Measurements from ENCODE around the gene RTCB.

Gene RTCB

DNA sequence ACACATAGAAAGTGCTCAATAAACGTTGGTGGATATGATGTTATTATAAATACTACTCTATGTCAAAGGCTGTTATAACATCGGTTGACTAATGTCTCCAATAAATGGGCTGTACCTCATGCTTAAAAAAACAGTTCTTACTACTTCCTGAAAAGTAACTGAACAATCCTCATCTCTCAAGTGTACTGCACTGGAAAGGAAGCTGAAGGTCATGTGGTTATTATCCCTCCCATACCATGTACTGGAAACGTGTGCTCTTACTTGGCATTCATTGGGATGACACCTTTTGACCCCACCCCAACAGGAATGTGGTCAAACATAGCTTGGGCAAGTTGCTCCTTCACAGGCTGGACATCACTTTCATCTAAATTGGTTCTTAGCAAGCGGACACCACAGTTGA lies 10.6 kb downstream of the RTCB start:
- TF ChIP-seq EZH2phosphoT487 (IDR thresholded peaks at IDR 0.05; ENCODE audit: low read depth) (no peak), CTCF (IDR thresholded peaks at IDR 0.05; ENCODE audit: low read depth, low read length) (no peak)
- peaks cover 86% of the 10 kb centered on the region for H3K36me3 ChIP-seq (replicated peaks; ENCODE audit: low read depth, low read length)
- peaks cover 24% of the 10 kb centered on the region for H3K79me2 ChIP-seq (ENCODE audit: low read length)
- 0 out of 2 replicates have a peak, but pooled peaks cover 1% of the 10 kb centered on the region for H3K9me3 ChIP-seq (ENCODE audit: insufficient read depth, low read length)
- no peak overlapping the region for H3K9ac ChIP-seq (ENCODE audit: low read length)
- H3K4me1 ChIP-seq (ENCODE audit: low read length), result peaks cover 2% of the 10 kb centered on the region
- H3K4me2 ChIP-seq (ENCODE audit: low read length), result no peak overlapping the region
- H3K4me3 ChIP-seq (ENCODE audit: low read length), result no peak overlapping the region
- H2AFZ ChIP-seq (ENCODE audit: low read depth, low read length), result no peak overlapping the region
- H3K27ac ChIP-seq (ENCODE audit: low read length), result no peak overlapping the region
- no peaks in the 10 kb centered on the region for H4K20me1 ChIP-seq (ENCODE audit: insufficient read depth, low read length)
- no peaks in the 10 kb centered on the region for H3K27me3 ChIP-seq (ENCODE audit: low read depth, low read length)

- H3K4me2 ChIP-seq (ENCODE audit: low read length), result no peak overlapping the region
- H3K79me2 ChIP-seq (ENCODE audit: low read length), result peaks cover 2% of the 10 kb centered on the region; the same call in 1 of the 2 replicates
- no peaks in the 10 kb centered on the region for H3K27me3 ChIP-seq (ENCODE audit: low read depth, low read length)
- no peak overlapping the region for H3K27ac ChIP-seq (ENCODE audit: low read length)
- H3K9ac ChIP-seq (ENCODE audit: low read length), result no peak overlapping the region
- H3K36me3 ChIP-seq (replicated peaks; ENCODE audit: low read depth, low read length), result peaks cover 85% of the 10 kb centered on the region
- H3K4me3 ChIP-seq (ENCODE audit: low read length), result no peak overlapping the region
- no peak overlapping the region for H2AFZ ChIP-seq (ENCODE audit: low read depth, low read length)
- H3K4me1 ChIP-seq (ENCODE audit: low read length), result no peaks in the 10 kb centered on the region
- H4K20me1 ChIP-seq (ENCODE audit: insufficient read depth, low read length), result no peaks in the 10 kb centered on the region
- no peaks in the 10 kb centered on the region for H3K9me3 ChIP-seq (ENCODE audit: insufficient read depth, low read length)
- TF ChIP-seq CTCF (IDR thresholded peaks at IDR 0.05; ENCODE audit: low read depth, low read length) (no peak), EZH2phosphoT487 (IDR thresholded peaks at IDR 0.05; ENCODE audit: low read depth) (no peak)
These were observed 15.3 kb downstream of the RTCB start for GRCh38 chr22:32396746-32397145.

- Histone ChIP-seq H2AFZ (ENCODE audit: low read depth, low read length) (no peak overlapping the region), H3K9ac (ENCODE audit: low read length) (no peak overlapping the region), H3K4me3 (ENCODE audit: low read length) (no peak overlapping the region), H3K27me3 (ENCODE audit: low read depth, low read length) (no peaks in the 10 kb centered on the region), H3K9me3 (ENCODE audit: insufficient read depth, low read length) (no peaks in the 10 kb centered on the region), H3K27ac (ENCODE audit: low read length) (no peak overlapping the region), H4K20me1 (ENCODE audit: insufficient read depth, low read length) (no peaks in the 10 kb centered on the region), H3K36me3 (replicated peaks; ENCODE audit: low read depth, low read length) (peaks cover 81% of the 10 kb centered on the region), H3K4me2 (ENCODE audit: low read length) (no peak overlapping the region), H3K79me2 (ENCODE audit: low read length) (no peaks in the 10 kb centered on the region), H3K4me1 (ENCODE audit: low read length) (no peaks in the 10 kb centered on the region)
- TF ChIP-seq CTCF (IDR thresholded peaks at IDR 0.05; ENCODE audit: low read depth, low read length) (no peak), EZH2phosphoT487 (IDR thresholded peaks at IDR 0.05; ENCODE audit: low read depth) (no peak)
These were observed 15.8 kb downstream of the RTCB start for GRCh38 chr22:32396255-32396654.

- no peak overlapping the region for H3K9ac ChIP-seq (ENCODE audit: low read length)
- no peak overlapping the region for H3K4me2 ChIP-seq (ENCODE audit: low read length)
- H3K4me3 ChIP-seq (ENCODE audit: low read length), result no peak overlapping the region
- no peaks in the 10 kb centered on the region for H3K27me3 ChIP-seq (ENCODE audit: low read depth, low read length)
- no peak for TF ChIP-seq EZH2phosphoT487 (IDR thresholded peaks at IDR 0.05; ENCODE audit: low read depth)
- TF ChIP-seq CTCF (IDR thresholded peaks at IDR 0.05; ENCODE audit: low read depth, low read length), result no peak
- H3K4me1 ChIP-seq (ENCODE audit: low read length), result no peaks in the 10 kb centered on the region
- H3K36me3 ChIP-seq (replicated peaks; ENCODE audit: low read depth, low read length), result peaks cover 76% of the 10 kb centered on the region
- no peaks in the 10 kb centered on the region for H4K20me1 ChIP-seq (ENCODE audit: insufficient read depth, low read length)
- H3K79me2 ChIP-seq (ENCODE audit: low read length), result no peaks in the 10 kb centered on the region
- no peak overlapping the region for H2AFZ ChIP-seq (ENCODE audit: low read depth, low read length)
- no peak overlapping the region for H3K27ac ChIP-seq (ENCODE audit: low read length)
- no peaks in the 10 kb centered on the region for H3K9me3 ChIP-seq (ENCODE audit: insufficient read depth, low read length)
These were observed 16.9 kb downstream of the RTCB start for GRCh38 chr22:32395107-32395506.

All from OCI-LY3 (cell line).